Lung (tissue), 12 donors: ENCODE results near the gene SARDH. TPM values are rescaled to one million over a fixed set of nuclear protein-coding genes. Genes with fewer than 3 reads are reported as not detected.

Source experiments
- ATAC-seq: fragments of 200-7000 bp; cut with Tn5 transposase; one replicate; pipeline ENCODE4 v1.9.1; 2020; ENCODE audit warnings: moderate number of reproducible peaks; ENCODE audit not compliant: insufficient read depth, low FRiP score
- DNase-seq, 3 donors: peaks; one replicate each; pipeline ENCODE4 v3.0.0-alpha.2; 2013 to 2017
- H3K27ac ChIP-seq, 2 donors: one replicate each; pipeline ENCODE4 v1.5.1; 2013; ENCODE audit warnings: mild to moderate bottlenecking in 2 of 2, moderate library complexity in 2 of 2, control low read depth in 1 of 2, inconsistent platforms in 1 of 2, low read depth in 1 of 2, low read length in 1 of 2
- H3K27me3 ChIP-seq, 3 donors: one replicate each; pipeline ENCODE4 v1.5.1; 2013; ENCODE audit warnings: low read length in 2 of 3; ENCODE audit not compliant: control insufficient read depth in 3 of 3, insufficient read depth in 3 of 3
- H3K36me3 ChIP-seq, 4 donors: one replicate each; pipeline ENCODE4 v1.5.1; 2013; ENCODE audit warnings: low read length in 4 of 4, mild to moderate bottlenecking in 1 of 4, moderate library complexity in 1 of 4; ENCODE audit not compliant: control insufficient read depth in 4 of 4, insufficient read depth in 4 of 4
- H3K4me1 ChIP-seq, 5 donors: one replicate each; pipeline ENCODE4 v1.5.1; 2013; ENCODE audit warnings: low read length in 5 of 5, mild to moderate bottlenecking in 2 of 5, moderate library complexity in 1 of 5; ENCODE audit not compliant: control insufficient read depth in 5 of 5, insufficient read depth in 5 of 5
- H3K4me3 ChIP-seq: one replicate; pipeline ENCODE4 v1.5.1; 2013; ENCODE audit warnings: mild to moderate bottlenecking, control low read depth, moderate library complexity
- H3K9ac ChIP-seq, 2 donors: one replicate each; pipeline ENCODE4 v1.5.1; 2013; ENCODE audit warnings: low read length in 2 of 2, control low read depth in 1 of 2; ENCODE audit not compliant: insufficient read depth in 1 of 2
- H3K9me3 ChIP-seq, 4 donors: one replicate each; pipeline ENCODE4 v1.5.1; 2013; ENCODE audit warnings: low read length in 3 of 4, mild to moderate bottlenecking in 1 of 4, moderate library complexity in 1 of 4; ENCODE audit not compliant: control insufficient read depth in 4 of 4, insufficient read depth in 3 of 4
- CTCF ChIP-seq: IDR thresholded peaks from 2 replicates; pipeline ENCODE4 v1.5.1; 2012; ENCODE audit warnings: mild to moderate bottlenecking; ENCODE audit errors: control extremely low read depth, extremely low read depth
- WGBS, 2 donors: extraction: QIAGEN DNeasy Blood & Tissue Kit; methylation state at CpG; one replicate each; pipeline ENCODE4 v1.1.7; 2013; 5-methylcytosine and 5-hydroxymethylcytosine counted together
- polyA plus RNA-seq, 2 donors: library from polyadenylated mRNA; stranded (reverse); fragments of 200-250 nt; gene quantifications; one replicate each; pipeline ENCODE4 v1.2.1, GENCODE V29; 2013
- total RNA-seq, 2 donors: library from RNA; depleted of rRNA in 1 of 2; stranded (reverse); fragments of >200 nt in 1 of 2; gene quantifications; one replicate each; pipeline ENCODE4 v1.2.1, GENCODE V29; 2014 to 2021
- donor health status: control.
- donor health status: control.
- donor health status: Bipolar disorder and iron deficiency.
- donor health status: healthy.
- donor health status: DM: yes; HTN: yes; CAD: no.

Gene SARDH
- total and polyA plus RNA-seq, 4 donors, result 1.8 to 8.4 (median 4.7) TPM

GRCh38 chr9:133647148-133647547 lies 91.0 kb downstream of the SARDH start:
- Histone ChIP-seq H3K27ac (no peak overlapping the region), H3K4me1 (peaks cover 0 to 4% (median 0%) of the 10 kb centered on the region in 5 donors), H3K27me3 (no peaks in the 10 kb centered on the region), H3K9me3 (no peaks in the 10 kb centered on the region), H3K4me3 (no peak overlapping the region), H3K36me3 (no peaks in the 10 kb centered on the region), H3K9ac (no peak overlapping the region)
- TF ChIP-seq CTCF, result no peak
- WGBS, 2 donors, result 66 to 70% methylated on average over 7 of the region's 7 CpGs
- DNase-seq (no peak), ATAC-seq (no peak)

- TF ChIP-seq CTCF, result no peak
- H3K27me3 ChIP-seq, result no peaks in the 10 kb centered on the region
- no peak overlapping the region for H3K27ac ChIP-seq
- no peak overlapping the region for H3K4me3 ChIP-seq
- ATAC-seq (no peak), DNase-seq (no peak)
- no peaks in the 10 kb centered on the region for H3K9me3 ChIP-seq
- no peak overlapping the region for H3K9ac ChIP-seq
- WGBS, 2 donors, result 56% methylated on average over 10 of the region's 10 CpGs
- H3K4me1 ChIP-seq, result peaks cover 0 to 4% (median 0%) of the 10 kb centered on the region in 5 donors
- H3K36me3 ChIP-seq, result no peaks in the 10 kb centered on the region
Observed at GRCh38 chr9:133645021-133645765, 93.0 kb downstream of the SARDH start.

GRCh38 chr9:133643978-133644760 lies 94.0 kb downstream of the SARDH start:
- H3K4me3 ChIP-seq, result no peak overlapping the region
- ATAC-seq (no peak), DNase-seq (no peak)
- peaks cover 0 to 4% (median 0%) of the 10 kb centered on the region in 5 donors for H3K4me1 ChIP-seq
- no peak for TF ChIP-seq CTCF
- H3K9ac ChIP-seq, result no peak overlapping the region
- H3K27me3 ChIP-seq, result no peaks in the 10 kb centered on the region
- H3K27ac ChIP-seq, result no peak overlapping the region
- 83 to 89% methylated on average over 23 of the region's 23 CpGs for WGBS, 2 donors
- no peaks in the 10 kb centered on the region for H3K9me3 ChIP-seq
- H3K36me3 ChIP-seq, result no peaks in the 10 kb centered on the region
